Prostate gland (tissue), 2 donors: Measurements from ENCODE around the gene ZNF208.

Source experiments
- POLR2A ChIP-seq: fragments of 450-650 bp; IDR thresholded peaks from one replicate; pipeline ENCODE4 v1.6.1; 2016; ENCODE audit warnings: antibody characterized with exemption, mild to moderate bottlenecking
- POLR2AphosphoS5 ChIP-seq: sonication (generic); formaldehyde crosslinking; IDR thresholded peaks from one replicate; pipeline ENCODE4 v1.6.1; 2017; ENCODE audit warnings: antibody characterized with exemption
- TF ChIP-seq, protein P1 (sequence below), 4 experiments: fragments of 200-600 bp in 2 of 4; fragments of 450-650 bp in 2 of 4; sonication (generic) in 2 of 4; IDR thresholded peaks; 1 replicate in 3 of 4; 2 replicates in 1 of 4; pipeline ENCODE4 v1.5.1; 2016 to 2019; ENCODE audit warnings: antibody characterized with exemption in 4 of 4, mild to moderate bottlenecking in 2 of 4, moderate library complexity in 2 of 4

DNA sequence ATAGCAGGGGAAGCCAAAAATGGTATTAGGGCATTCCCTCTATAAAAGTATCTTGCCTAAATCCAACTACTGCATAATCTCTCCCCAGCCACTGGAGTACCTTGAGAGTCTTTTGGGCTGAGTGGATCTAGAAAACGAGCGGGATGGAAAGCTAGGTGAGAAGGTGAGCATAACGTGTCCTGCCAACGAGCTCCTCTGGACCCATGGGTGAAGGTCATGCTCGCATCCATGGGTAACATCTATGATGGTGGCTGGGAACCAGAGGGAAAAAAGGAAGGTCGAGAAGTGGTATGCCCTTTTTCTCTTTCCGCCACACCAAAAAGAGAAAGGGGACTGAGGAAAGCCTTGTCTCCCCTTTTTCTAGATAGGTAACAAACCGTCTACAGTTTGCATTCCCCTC lies 63.0 kb downstream of the ZNF208 start:
- TF ChIP-seq POLR2A (no peak), POLR2AphosphoS5 (no peak)
- TF ChIP-seq, protein P1, sequence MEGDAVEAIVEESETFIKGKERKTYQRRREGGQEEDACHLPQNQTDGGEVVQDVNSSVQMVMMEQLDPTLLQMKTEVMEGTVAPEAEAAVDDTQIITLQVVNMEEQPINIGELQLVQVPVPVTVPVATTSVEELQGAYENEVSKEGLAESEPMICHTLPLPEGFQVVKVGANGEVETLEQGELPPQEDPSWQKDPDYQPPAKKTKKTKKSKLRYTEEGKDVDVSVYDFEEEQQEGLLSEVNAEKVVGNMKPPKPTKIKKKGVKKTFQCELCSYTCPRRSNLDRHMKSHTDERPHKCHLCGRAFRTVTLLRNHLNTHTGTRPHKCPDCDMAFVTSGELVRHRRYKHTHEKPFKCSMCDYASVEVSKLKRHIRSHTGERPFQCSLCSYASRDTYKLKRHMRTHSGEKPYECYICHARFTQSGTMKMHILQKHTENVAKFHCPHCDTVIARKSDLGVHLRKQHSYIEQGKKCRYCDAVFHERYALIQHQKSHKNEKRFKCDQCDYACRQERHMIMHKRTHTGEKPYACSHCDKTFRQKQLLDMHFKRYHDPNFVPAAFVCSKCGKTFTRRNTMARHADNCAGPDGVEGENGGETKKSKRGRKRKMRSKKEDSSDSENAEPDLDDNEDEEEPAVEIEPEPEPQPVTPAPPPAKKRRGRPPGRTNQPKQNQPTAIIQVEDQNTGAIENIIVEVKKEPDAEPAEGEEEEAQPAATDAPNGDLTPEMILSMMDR (IDR thresholded peaks at IDR 0.05) = no peak
